HEK293 (cell line): ENCODE measurements around the gene IRAK4.

Experiments
- REST ChIP-seq: fragments of 450-650 bp; formaldehyde crosslinking; IDR thresholded peaks from 2 replicates; pipeline ENCODE4 v1.5.1; 2016; ENCODE audit warnings: missing biosample characterization, missing genetic modification characterization
- SETDB1 ChIP-seq: IDR thresholded peaks from one replicate; pipeline ENCODE4 v1.6.1; 2017; ENCODE audit warnings: mild to moderate bottlenecking, low read length, moderate library complexity, mixed read lengths; ENCODE audit not compliant: insufficient read length
- SP2 ChIP-seq: fragments of 450-650 bp; formaldehyde crosslinking; IDR thresholded peaks from 2 replicates; pipeline ENCODE4 v1.5.1; 2016; ENCODE audit warnings: missing biosample characterization, missing genetic modification characterization
- TCF7L2 ChIP-seq: IDR thresholded peaks from 2 replicates; pipeline ENCODE4 v1.6.1; 2011; ENCODE audit warnings: low read depth, mild to moderate bottlenecking, inconsistent platforms, low read length, moderate library complexity, borderline replicate concordance
- ZNF10 ChIP-seq: fragments of 450-650 bp; formaldehyde crosslinking; IDR thresholded peaks from 2 replicates; pipeline ENCODE4 v1.5.1; 2017; ENCODE audit warnings: missing biosample characterization, missing genetic modification characterization
- ZNF558 ChIP-seq: fragments of 450-650 bp; formaldehyde crosslinking; IDR thresholded peaks from 2 replicates; pipeline ENCODE4 v1.5.1; 2016; ENCODE audit warnings: missing biosample characterization, missing genetic modification characterization
- ZNF707 ChIP-seq: fragments of 450-650 bp; formaldehyde crosslinking; IDR thresholded peaks from 2 replicates; pipeline ENCODE4 v1.5.1; 2016; ENCODE audit warnings: missing biosample characterization, missing genetic modification characterization
- ZNF785 ChIP-seq: fragments of 450-650 bp; formaldehyde crosslinking; IDR thresholded peaks from 2 replicates; pipeline ENCODE4 v1.5.1; 2016; ENCODE audit warnings: missing biosample characterization, missing genetic modification characterization
- TF ChIP-seq, protein P1 (sequence below): fragments of 450-650 bp; formaldehyde crosslinking; IDR thresholded peaks from 2 replicates; pipeline ENCODE4 v1.5.1; 2016; ENCODE audit warnings: missing biosample characterization, missing genetic modification characterization

DNA sequence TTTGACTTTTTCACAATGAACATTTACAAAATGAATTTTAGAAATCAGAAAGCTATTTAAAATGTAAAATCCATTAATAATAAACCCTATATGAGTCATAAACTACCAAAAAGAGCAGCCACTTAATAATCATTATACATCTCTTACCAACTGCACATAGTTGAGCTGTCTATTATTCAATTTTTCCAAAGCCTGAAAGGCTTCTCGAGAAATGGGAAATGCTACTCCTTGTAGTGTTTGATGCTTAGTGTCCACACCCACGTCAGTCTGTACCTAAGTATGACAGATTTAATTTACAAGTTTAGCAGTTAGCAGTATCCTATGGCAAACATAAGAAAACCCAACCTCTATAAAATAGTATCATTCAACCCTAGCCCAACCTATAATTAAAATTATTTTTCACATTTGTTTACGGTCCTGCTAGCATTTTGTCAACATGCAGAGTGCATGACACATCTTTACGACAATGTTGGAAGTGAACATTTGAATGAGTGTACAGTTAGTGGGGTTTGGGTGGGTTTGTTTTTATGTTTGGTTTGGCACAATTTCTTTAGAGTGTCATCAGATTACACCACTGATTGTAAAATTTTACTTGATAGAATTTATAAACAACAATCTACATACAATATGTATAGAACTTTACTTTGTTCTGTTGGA is 38.9 kb downstream of the IRAK4 start:
- TF ChIP-seq ZNF785 (tag by site-specific recombination) = no peak
- TF ChIP-seq, protein P1, sequence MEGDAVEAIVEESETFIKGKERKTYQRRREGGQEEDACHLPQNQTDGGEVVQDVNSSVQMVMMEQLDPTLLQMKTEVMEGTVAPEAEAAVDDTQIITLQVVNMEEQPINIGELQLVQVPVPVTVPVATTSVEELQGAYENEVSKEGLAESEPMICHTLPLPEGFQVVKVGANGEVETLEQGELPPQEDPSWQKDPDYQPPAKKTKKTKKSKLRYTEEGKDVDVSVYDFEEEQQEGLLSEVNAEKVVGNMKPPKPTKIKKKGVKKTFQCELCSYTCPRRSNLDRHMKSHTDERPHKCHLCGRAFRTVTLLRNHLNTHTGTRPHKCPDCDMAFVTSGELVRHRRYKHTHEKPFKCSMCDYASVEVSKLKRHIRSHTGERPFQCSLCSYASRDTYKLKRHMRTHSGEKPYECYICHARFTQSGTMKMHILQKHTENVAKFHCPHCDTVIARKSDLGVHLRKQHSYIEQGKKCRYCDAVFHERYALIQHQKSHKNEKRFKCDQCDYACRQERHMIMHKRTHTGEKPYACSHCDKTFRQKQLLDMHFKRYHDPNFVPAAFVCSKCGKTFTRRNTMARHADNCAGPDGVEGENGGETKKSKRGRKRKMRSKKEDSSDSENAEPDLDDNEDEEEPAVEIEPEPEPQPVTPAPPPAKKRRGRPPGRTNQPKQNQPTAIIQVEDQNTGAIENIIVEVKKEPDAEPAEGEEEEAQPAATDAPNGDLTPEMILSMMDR (tag by site-specific recombination) = no peak
- no peak for TF ChIP-seq TCF7L2
- TF ChIP-seq SETDB1 = no peak
- no peak for TF ChIP-seq SP2 (tag by site-specific recombination)
- TF ChIP-seq ZNF707 = no peak
- no peak for TF ChIP-seq REST (tag by site-specific recombination)
- TF ChIP-seq ZNF558 (tag by site-specific recombination) = no peak
- TF ChIP-seq ZNF10 (tag by site-specific recombination) = no peak
